CD8-positive, alpha-beta memory T cell (primary cell): ENCODE results near the gene CARNS1. TPM values are rescaled to one million over a fixed set of nuclear protein-coding genes. Genes with fewer than 3 reads are reported as not detected.

Experiments used
- CTCF ChIA-PET: fragments of 350-600 bp; sonication (Branson Sonifier 250); formaldehyde crosslinking; loops from one replicate; lab custom pipeline; 2021; ENCODE audit warnings: antibody characterized with exemption; lab: Charles Lee
- POLR2A ChIA-PET: fragments of 350-600 bp; sonication (Branson Sonifier 250); formaldehyde crosslinking; loops from one replicate; lab custom pipeline; 2021; ENCODE audit warnings: antibody characterized with exemption; lab: Charles Lee
- DNase-seq, 5 donors: peaks; one replicate each; pipeline versions ENCODE4 v3.0.0 to v3.0.0-alpha.2; 2020 to 2022; ENCODE audit warnings: mixed read lengths in 1 of 5
- H3K27ac ChIP-seq: one replicate; pipeline ENCODE4 v1.7.0; 2013; ENCODE audit warnings: low read depth, mild to moderate bottlenecking, low read length, moderate library complexity
- H3K27me3 ChIP-seq: 2 replicates; pipeline ENCODE4 v1.7.0; 2013; ENCODE audit warnings: low read length, mild to moderate bottlenecking; ENCODE audit not compliant: insufficient read depth, poor library complexity, severe bottlenecking
- H3K36me3 ChIP-seq: 2 replicates; pipeline ENCODE4 v1.7.0; 2013; ENCODE audit warnings: mild to moderate bottlenecking, low read length, moderate library complexity; ENCODE audit not compliant: insufficient read depth
- H3K4me1 ChIP-seq: 2 replicates; pipeline ENCODE4 v1.7.0; 2013; ENCODE audit warnings: mild to moderate bottlenecking, low read length, moderate library complexity; ENCODE audit not compliant: insufficient read depth
- H3K4me3 ChIP-seq: 2 replicates; pipeline ENCODE4 v1.7.0; 2013; ENCODE audit warnings: mild to moderate bottlenecking, low read length
- H3K9me3 ChIP-seq: 2 replicates; pipeline ENCODE4 v1.7.0; 2013; ENCODE audit warnings: mild to moderate bottlenecking, low read length
- H3K27ac Mint-ChIP-seq, 8 donors: one replicate each; pipeline ENCODE4 v1.8.0; 2020 to 2021; ENCODE audit warnings: mixed read lengths in 8 of 8, mild to moderate bottlenecking in 6 of 8, inconsistent platforms in 3 of 8, moderate library complexity in 3 of 8
- H3K27me3 Mint-ChIP-seq, 2 donors: one replicate each; pipeline ENCODE4 v1.8.0; 2020 to 2021; ENCODE audit warnings: mixed read lengths in 2 of 2, mild to moderate bottlenecking in 1 of 2, moderate library complexity in 1 of 2
- H3K36me3 Mint-ChIP-seq, 3 donors: one replicate each; pipeline ENCODE4 v1.8.0; 2020 to 2021; ENCODE audit warnings: mixed read lengths in 3 of 3, inconsistent platforms in 1 of 3, mild to moderate bottlenecking in 1 of 3
- H3K4me1 Mint-ChIP-seq, 3 donors: one replicate each; pipeline ENCODE4 v1.8.0; 2020 to 2021; ENCODE audit warnings: mixed read lengths in 3 of 3, inconsistent platforms in 1 of 3, mild to moderate bottlenecking in 1 of 3
- H3K4me3 Mint-ChIP-seq, 7 donors: one replicate each; pipeline ENCODE4 v1.8.0; 2020 to 2021; ENCODE audit warnings: mixed read lengths in 7 of 7, mild to moderate bottlenecking in 6 of 7, moderate library complexity in 4 of 7, inconsistent platforms in 2 of 7
- H3K9me3 Mint-ChIP-seq, 5 donors: one replicate each; pipeline ENCODE4 v1.8.0; 2020 to 2022; ENCODE audit warnings: mixed read lengths in 5 of 5, mild to moderate bottlenecking in 3 of 5, moderate library complexity in 2 of 5, inconsistent platforms in 1 of 5
- polyA plus RNA-seq: library from polyadenylated mRNA; unstranded; fragments of 300-500 nt; fragmentation: Illumina TruSeq; gene quantifications from one replicate; pipeline ENCODE4 v1.2.3, GENCODE V29; 2021
- total RNA-seq, 2 experiments: library from RNA; stranded (reverse); gene quantifications; one replicate each; pipeline ENCODE4 v1.2.3, GENCODE V29; 2021

The CARNS1 gene
- total and polyA plus RNA-seq, 3 experiments from 2014 or later = 1.8 to 2.7 (median 2.0) TPM

- H3K9me3 ChIP-seq = no peaks in the 10 kb centered on the region
- Mint-ChIP-seq H3K4me1 (peaks cover 59 to 87% (median 64%) of the 10 kb centered on the region in 3 donors), H3K27ac (peak overlapping the region; percentile 76 to 97 (median 89)), H3K9me3 (peaks cover 0 to 2% (median 0%) of the 10 kb centered on the region in 5 donors), H3K4me3 (peak overlapping the region; percentile 48 to 79 (median 65)), H3K27me3 (peaks cover 0 to 1% of the 10 kb centered on the region in 2 donors), H3K36me3 (peaks cover 0 to 2% (median 0%) of the 10 kb centered on the region in 3 donors)
- POLR2A ChIA-PET = interaction anchor here (0.6 to 1.7 kb wide), 8 partner anchors 8 to 269 kb away, joined by 3 to 6 read pairs (median 4); partner anchors contain the start of genes PITPNM1, PPP1CA, RAD9A and TBC1D10C
- H3K27me3 ChIP-seq = no peaks in the 10 kb centered on the region
- H3K4me1 ChIP-seq = peaks cover 66% of the 10 kb centered on the region
- peak overlapping the region; percentile 54 for H3K27ac ChIP-seq
- no peak overlapping the region for H3K4me3 ChIP-seq
- H3K36me3 ChIP-seq = no peaks in the 10 kb centered on the region
- CTCF ChIA-PET = interaction anchor here (1.9 kb wide), 1 partner anchor 51 kb away, joined by 5 read pairs; the partner anchor contains the start of gene RAD9A
- peak in 2 of 5 donors; percentile 17 to 29 for DNase-seq
Measured at GRCh38 chr11:67442504-67443404, 27.3 kb downstream of the CARNS1 start.

GRCh38 chr11:67445515-67445914 is 30.0 kb downstream of the CARNS1 start:
- H3K36me3 Mint-ChIP-seq = no peaks in the 10 kb centered on the region
- H3K27me3 ChIP-seq = no peaks in the 10 kb centered on the region
- no peaks in the 10 kb centered on the region for H3K9me3 ChIP-seq
- peaks cover 48 to 85% (median 58%) of the 10 kb centered on the region in 3 donors for H3K4me1 Mint-ChIP-seq
- peaks cover 0 to 2% (median 0%) of the 10 kb centered on the region in 5 donors for H3K9me3 Mint-ChIP-seq
- peak overlapping the region; percentile 95 to 99 (median 98) for H3K27ac Mint-ChIP-seq
- H3K4me3 ChIP-seq = no peak overlapping the region
- CTCF ChIA-PET = interaction anchor here (0.9 to 2.0 kb wide), 3 partner anchors 9 to 45 kb away, joined by 3 to 9 read pairs (median 5); partner anchors contain the start of genes PPP1CA and PTPRCAP
- peaks cover 68% of the 10 kb centered on the region for H3K4me1 ChIP-seq
- H3K27me3 Mint-ChIP-seq = no peaks in the 10 kb centered on the region
- H3K4me3 Mint-ChIP-seq = peak overlapping the region in 6 of 7 donors; percentile 76 to 87 (median 81)
- peak overlapping the region; percentile 27 for H3K27ac ChIP-seq
- no peak for DNase-seq
- no peaks in the 10 kb centered on the region for H3K36me3 ChIP-seq
- POLR2A ChIA-PET = interaction anchor here (1.3 to 1.4 kb wide), 2 partner anchors 12 to 72 kb away, joined by 3 to 11 read pairs; partner anchors contain the start of gene CLCF1

GRCh38 chr11:67448220-67448609 is 32.7 kb downstream of the CARNS1 start:
- POLR2A ChIA-PET = interaction anchor here (4.2 kb wide), 1 partner anchor 11 kb away, joined by 15 read pairs; the partner anchor contains the start of gene PTPRCAP
- CTCF ChIA-PET = interaction anchor here (1.3 kb wide), 1 partner anchor 11 kb away, joined by 3 read pairs; no protein-coding TSS in a partner anchor
- Histone ChIP-seq H3K4me1 (peaks cover 65% of the 10 kb centered on the region), H3K9me3 (no peaks in the 10 kb centered on the region), H3K27ac (no peak overlapping the region), H3K27me3 (no peaks in the 10 kb centered on the region), H3K4me3 (no peak overlapping the region), H3K36me3 (no peaks in the 10 kb centered on the region)
- DNase-seq = no peak
- Mint-ChIP-seq H3K4me3 (peak overlapping the region in 1 of 7 donors; percentile 50), H3K36me3 (no peaks in the 10 kb centered on the region), H3K27me3 (no peaks in the 10 kb centered on the region), H3K4me1 (peaks cover 39 to 64% (median 41%) of the 10 kb centered on the region in 3 donors), H3K27ac (peak overlapping the region in 6 of 8 donors; percentile 45 to 85 (median 54)), H3K9me3 (no peaks in the 10 kb centered on the region)

- no peaks in the 10 kb centered on the region for H3K27me3 ChIP-seq
- no peaks in the 10 kb centered on the region for H3K27me3 Mint-ChIP-seq
- no peak overlapping the region for H3K4me3 ChIP-seq
- H3K4me1 ChIP-seq = peaks cover 59% of the 10 kb centered on the region
- no peaks in the 10 kb centered on the region for H3K9me3 ChIP-seq
- ChIA-PET CTCF (interaction anchor here (0.8 to 1.4 kb wide), 2 partner anchors 12 to 20 kb away, joined by 3 to 4 read pairs; partner anchors contain the start of gene TMEM134), POLR2A (interaction anchor here (0.5 to 4.2 kb wide), 2 partner anchors 12 to 13 kb away, joined by 4 to 15 read pairs; partner anchors contain the start of gene PTPRCAP)
- H3K36me3 ChIP-seq = no peaks in the 10 kb centered on the region
- H3K4me1 Mint-ChIP-seq = peaks cover 31 to 56% (median 39%) of the 10 kb centered on the region in 3 donors
- no peaks in the 10 kb centered on the region for H3K36me3 Mint-ChIP-seq
- H3K27ac Mint-ChIP-seq = peak overlapping the region in 5 of 8 donors; percentile 47 to 82 (median 78)
- H3K4me3 Mint-ChIP-seq = no peak overlapping the region
- H3K27ac ChIP-seq = no peak overlapping the region
- H3K9me3 Mint-ChIP-seq = no peaks in the 10 kb centered on the region
- no peak for DNase-seq
Measured at GRCh38 chr11:67449116-67449844, 33.8 kb downstream of the CARNS1 start.

DNA sequence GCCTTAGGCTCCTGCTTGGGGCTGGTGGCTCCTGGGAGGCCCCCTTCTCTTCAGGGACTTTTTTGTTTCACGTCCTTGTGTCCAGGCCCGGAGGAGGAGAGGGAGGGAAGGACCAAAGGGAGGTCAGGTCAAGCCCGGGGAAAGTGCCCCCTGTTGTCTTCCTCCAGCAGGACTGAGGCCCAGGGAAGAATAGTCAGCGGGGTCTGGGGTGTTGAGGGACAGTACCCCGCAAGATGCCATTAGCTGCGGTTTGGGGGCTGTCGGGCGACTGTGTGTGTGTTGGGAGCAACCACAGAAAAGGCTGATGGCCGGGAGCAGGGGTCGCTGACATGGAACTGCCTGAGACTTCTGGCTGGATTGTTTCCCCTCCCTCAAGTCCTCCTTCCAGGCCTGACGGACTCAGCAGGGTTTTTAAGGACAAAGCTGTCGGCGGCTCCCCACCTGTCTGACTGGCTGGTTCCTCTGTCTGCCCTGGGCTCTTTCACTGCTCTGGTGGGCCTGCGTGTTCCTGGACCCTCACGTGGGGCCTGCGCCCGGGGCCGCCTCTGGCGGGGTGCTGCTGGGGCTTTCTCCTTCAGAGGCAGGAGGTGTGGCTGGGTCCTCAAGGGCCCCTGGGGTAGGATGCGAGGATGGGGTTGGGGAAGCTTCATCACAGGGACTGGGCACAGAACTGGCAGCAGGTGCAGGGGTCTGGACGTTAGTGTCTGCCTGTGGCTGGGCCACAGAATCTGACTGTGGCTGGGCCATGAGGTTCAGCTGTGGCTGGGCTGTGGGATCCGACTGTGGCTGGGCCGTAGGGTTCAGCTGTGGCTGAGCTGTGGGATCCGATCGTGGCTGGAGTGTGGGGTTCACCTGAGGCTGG is 35.5 kb downstream of the CARNS1 start:
- Mint-ChIP-seq H3K27me3 (peaks cover 0 to 1% of the 10 kb centered on the region in 2 donors), H3K4me1 (peaks cover 14 to 38% (median 22%) of the 10 kb centered on the region in 3 donors), H3K36me3 (no peaks in the 10 kb centered on the region), H3K27ac (peak overlapping the region in 1 of 8 donors; percentile 77), H3K4me3 (no peak overlapping the region), H3K9me3 (no peaks in the 10 kb centered on the region)
- ChIA-PET CTCF (interaction anchor here (0.8 to 2.0 kb wide), 5 partner anchors 14 to 304 kb away, joined by 3 to 4 read pairs (median 4); partner anchors contain the start of genes PPP1CA and PTPRCAP), POLR2A (interaction anchor here (0.5 to 4.2 kb wide), 4 partner anchors 9 to 50 kb away, joined by 3 to 15 read pairs (median 4); partner anchors contain the start of gene PTPRCAP)
- H3K4me3 ChIP-seq = no peak overlapping the region
- H3K27me3 ChIP-seq = no peaks in the 10 kb centered on the region
- DNase-seq = no peak
- H3K27ac ChIP-seq = no peak overlapping the region
- peaks cover 41% of the 10 kb centered on the region for H3K4me1 ChIP-seq
- no peaks in the 10 kb centered on the region for H3K36me3 ChIP-seq
- no peaks in the 10 kb centered on the region for H3K9me3 ChIP-seq

- CTCF ChIA-PET = interaction anchor here (0.8 to 2.0 kb wide), 4 partner anchors 15 to 62 kb away, joined by 3 to 4 read pairs (median 4); partner anchors contain the start of genes PPP1CA and PTPRCAP
- Histone ChIP-seq H3K36me3 (no peaks in the 10 kb centered on the region), H3K27me3 (no peaks in the 10 kb centered on the region), H3K4me1 (peaks cover 37% of the 10 kb centered on the region), H3K9me3 (no peaks in the 10 kb centered on the region), H3K4me3 (no peak overlapping the region), H3K27ac (no peak overlapping the region)
- POLR2A ChIA-PET = interaction anchor here (0.6 to 4.2 kb wide), 4 partner anchors 15 to 51 kb away, joined by 3 to 15 read pairs (median 4); partner anchors contain the start of gene PTPRCAP
- Mint-ChIP-seq H3K27ac (no peak overlapping the region), H3K4me1 (peaks cover 10 to 33% (median 17%) of the 10 kb centered on the region in 3 donors), H3K9me3 (no peaks in the 10 kb centered on the region), H3K27me3 (peaks cover 0 to 2% of the 10 kb centered on the region in 2 donors), H3K4me3 (no peak overlapping the region), H3K36me3 (no peaks in the 10 kb centered on the region)
- no peak for DNase-seq
Measured at GRCh38 chr11:67451658-67451976, 36.1 kb downstream of the CARNS1 start.
